T-cell (primary cell): ENCODE data around the gene MCF2L. TPM values are rescaled to one million over a fixed set of nuclear protein-coding genes. Genes with fewer than 3 reads are reported as not detected.
"Not testable (repeated sequence)": the region's sequence is repeated elsewhere in the genome, so short reads cannot be mapped to it uniquely, and the experiment has no call there.

Source experiments
- ATAC-seq, 4 experiments: fragments of 200-7000 bp in 3 of 4; fragments of 150-1000 bp in 1 of 4; cut with Tn5 transposase; replicated peaks in 1 of 4; 1 replicate in 3 of 4; 2 replicates in 1 of 4; pipeline ENCODE4 v1.10.0; 2021; ENCODE audit warnings: moderate library complexity in 3 of 4, mild to moderate bottlenecking in 2 of 4, moderate number of reproducible peaks in 1 of 4
- CTCF ChIA-PET, 2 donors: fragments of 300-600 bp; sonication (Branson Sonifier 250); formaldehyde crosslinking; loops; one replicate each; lab custom pipeline; 2022; ENCODE audit warnings: antibody characterized with exemption in 2 of 2; lab: Charles Lee
- POLR2A ChIA-PET, 2 donors: fragments of 300-600 bp; sonication (Branson Sonifier 250); formaldehyde crosslinking; loops; one replicate each; lab custom pipeline; 2022; ENCODE audit warnings: antibody characterized with exemption in 2 of 2; lab: Charles Lee
- DNase-seq, 35 experiments: peaks; one replicate each; pipeline versions ENCODE4 v3.0.0 to v3.0.0-alpha.2; 2013 to 2023
- H3K27ac ChIP-seq: one replicate; pipeline ENCODE4 v1.5.1; 2013; ENCODE audit warnings: low read length
- H3K27me3 ChIP-seq, 2 experiments: replicated peaks in 1 of 2; 1 replicate in 1 of 2; 2 replicates in 1 of 2; pipeline versions ENCODE4 v1.6.1 to v1.7.0; 2013; ENCODE audit warnings: low read length in 1 of 2, mixed read lengths in 1 of 2; ENCODE audit not compliant: control insufficient read depth in 2 of 2, insufficient read depth in 2 of 2; ENCODE audit errors: extremely low read depth in 1 of 2
- H3K36me3 ChIP-seq, 2 donors: 1 replicate in 1 of 2; 2 replicates in 1 of 2; pipeline versions ENCODE4 v1.6.1 to v1.7.0; 2013; ENCODE audit warnings: low read length in 1 of 2; ENCODE audit not compliant: control insufficient read depth in 2 of 2, insufficient read depth in 1 of 2; ENCODE audit errors: extremely low read depth in 1 of 2
- H3K4me1 ChIP-seq, 2 experiments: 1 replicate in 1 of 2; 2 replicates in 1 of 2; pipeline versions ENCODE4 v1.6.1 to v1.7.0; 2013; ENCODE audit warnings: low read length in 2 of 2, mixed read lengths in 1 of 2; ENCODE audit not compliant: insufficient read depth in 2 of 2, control insufficient read depth in 1 of 2; ENCODE audit errors: extremely low read depth in 1 of 2
- H3K4me3 ChIP-seq, 2 donors: 1 replicate in 1 of 2; 2 replicates in 1 of 2; pipeline versions ENCODE4 v1.5.1 to v1.7.0; 2013; ENCODE audit warnings: mild to moderate bottlenecking in 2 of 2, low read length in 1 of 2, moderate library complexity in 1 of 2; ENCODE audit not compliant: control insufficient read depth in 1 of 2; ENCODE audit errors: extremely low read depth in 1 of 2
- H3K9me3 ChIP-seq: 2 replicates; pipeline ENCODE4 v1.7.0; 2013
- H3K27ac Mint-ChIP-seq, 2 donors: one replicate each; pipeline ENCODE4 v1.8.0; 2020 to 2021; ENCODE audit warnings: mild to moderate bottlenecking in 2 of 2, mixed read lengths in 2 of 2
- H3K27me3 Mint-ChIP-seq, 2 donors: one replicate each; pipeline ENCODE4 v1.8.0; 2021 to 2022; ENCODE audit warnings: mixed read lengths in 2 of 2
- H3K36me3 Mint-ChIP-seq: one replicate; pipeline ENCODE4 v1.8.0; 2021; ENCODE audit warnings: mixed read lengths
- H3K4me1 Mint-ChIP-seq, 3 donors: one replicate each; pipeline ENCODE4 v1.8.0; 2020 to 2022; ENCODE audit warnings: mixed read lengths in 3 of 3, mild to moderate bottlenecking in 1 of 3
- H3K4me3 Mint-ChIP-seq, 3 donors: one replicate each; pipeline ENCODE4 v1.8.0; 2020 to 2022; ENCODE audit warnings: mild to moderate bottlenecking in 3 of 3, mixed read lengths in 3 of 3, moderate library complexity in 3 of 3
- H3K9me3 Mint-ChIP-seq, 3 donors: one replicate each; pipeline ENCODE4 v1.8.0; 2020 to 2022; ENCODE audit warnings: mixed read lengths in 3 of 3
- WGBS: methylation state at CpG from one replicate; pipeline ENCODE4 v1.1.5; 2013; ENCODE audit warnings: missing lambda C conversion rate; ENCODE audit not compliant: insufficient coverage; 5-methylcytosine and 5-hydroxymethylcytosine counted together
- total RNA-seq, 35 experiments: library from RNA in 6 of 35; stranded (reverse) in 6 of 35; fragments of 120-200 nt in 1 of 35; gene quantifications; one replicate each; pipeline versions ENCODE4 v1.2.1 to v1.2.4 and lab custom pipeline; 2013 to 2026

Gene MCF2L
- total RNA-seq, 5 donors from 2014 or later (not counting 1 experiment from before 2014, with no cell fraction given): 18.2 to 30.0 (median 24.7) TPM

GRCh38 chr13:113029487-113030258 is 60.7 kb downstream of the MCF2L start:
- DNase-seq: peak in 28 of 35 experiments; percentile 8 to 60 (median 28)
- WGBS: 50% methylated on average over 16 of the region's 23 CpGs
- no peak overlapping the region for H3K27ac Mint-ChIP-seq
- Histone ChIP-seq H3K9me3 (no peaks in the 10 kb centered on the region), H3K4me3 (no peak overlapping the region), H3K36me3 (no peaks in the 10 kb centered on the region), H3K27me3 (peaks cover 0 to 2% of the 10 kb centered on the region in 2 experiments), H3K4me1 (peaks cover 0 to 5% of the 10 kb centered on the region in 2 experiments), H3K27ac (no peak overlapping the region)
- ATAC-seq: peak in 3 of 4 experiments; percentile 32 to 59 (median 43)
- no peaks in the 10 kb centered on the region for H3K9me3 Mint-ChIP-seq
- H3K27me3 Mint-ChIP-seq: no peaks in the 10 kb centered on the region
- no peaks in the 10 kb centered on the region for H3K36me3 Mint-ChIP-seq
- H3K4me1 Mint-ChIP-seq: peaks cover 0 to 4% (median 0%) of the 10 kb centered on the region in 3 donors
- ChIA-PET CTCF (interaction anchor here (0.7 to 3.9 kb wide), 6 partner anchors 10 to 99 kb away, joined by 3 to 15 read pairs (median 3); no protein-coding TSS in a partner anchor), POLR2A (interaction anchor here in 1 of 2 donors (0.7 kb wide), 1 partner anchor 347 kb away, joined by 3 read pairs; no protein-coding TSS in a partner anchor)
- H3K4me3 Mint-ChIP-seq: no peak overlapping the region

- H3K27me3 ChIP-seq, ATAC-seq, H3K4me3 ChIP-seq, H3K4me3 Mint-ChIP-seq, H3K4me1 Mint-ChIP-seq, H3K9me3 Mint-ChIP-seq, H3K4me1 ChIP-seq, H3K36me3 ChIP-seq, H3K27ac ChIP-seq, H3K36me3 Mint-ChIP-seq, DNase-seq, H3K27ac Mint-ChIP-seq, H3K9me3 ChIP-seq, H3K27me3 Mint-ChIP-seq: not testable (repeated sequence)
- POLR2A ChIA-PET: interaction anchor here in 1 of 2 donors (0.7 kb wide), 1 partner anchor 347 kb away, joined by 3 read pairs; no protein-coding TSS in a partner anchor
- CTCF ChIA-PET: interaction anchor here (0.7 to 3.9 kb wide), 5 partner anchors 10 to 99 kb away, joined by 3 to 15 read pairs (median 3); no protein-coding TSS in a partner anchor
- WGBS: 91% methylated on average over 28 of the region's 38 CpGs
These were observed 61.2 kb downstream of the MCF2L start for GRCh38 chr13:113030259-113030640.

GRCh38 chr13:113031465-113031864 is 62.5 kb downstream of the MCF2L start:
- H3K4me1 ChIP-seq: peaks cover 0 to 5% of the 10 kb centered on the region in 2 experiments
- peaks cover 0 to 2% of the 10 kb centered on the region in 2 experiments for H3K27me3 ChIP-seq
- H3K27ac Mint-ChIP-seq: no peak overlapping the region
- ATAC-seq (no peak), DNase-seq (no peak)
- no peaks in the 10 kb centered on the region for H3K27me3 Mint-ChIP-seq
- ChIA-PET CTCF (interaction anchor here in 1 of 2 donors (3.9 kb wide), 1 partner anchor 89 kb away, joined by 15 read pairs; no protein-coding TSS in a partner anchor), POLR2A (interaction anchor here in 1 of 2 donors (0.7 kb wide), 2 partner anchors 178 to 375 kb away, joined by 4 read pairs; no protein-coding TSS in a partner anchor)
- no peak overlapping the region for H3K4me3 ChIP-seq
- no peaks in the 10 kb centered on the region for H3K36me3 Mint-ChIP-seq
- no peaks in the 10 kb centered on the region for H3K9me3 Mint-ChIP-seq
- no peaks in the 10 kb centered on the region for H3K36me3 ChIP-seq
- H3K27ac ChIP-seq: no peak overlapping the region
- no peaks in the 10 kb centered on the region for H3K9me3 ChIP-seq
- no peak overlapping the region for H3K4me3 Mint-ChIP-seq
- peaks cover 0 to 4% (median 0%) of the 10 kb centered on the region in 3 donors for H3K4me1 Mint-ChIP-seq
- 98% methylated on average over 6 of the region's 7 CpGs for WGBS

GRCh38 chr13:113032291-113032690 is 63.3 kb downstream of the MCF2L start:
- WGBS: 87% methylated on average over 3 of the region's 10 CpGs
- ChIA-PET CTCF (interaction anchor here in 1 of 2 donors (0.6 kb wide), 1 partner anchor 268 kb away, joined by 4 read pairs; no protein-coding TSS in a partner anchor), POLR2A (no interaction called here)

GRCh38 chr13:113033054-113033850 is 64.2 kb downstream of the MCF2L start:
- POLR2A ChIA-PET: no interaction called here
- no peaks in the 10 kb centered on the region for H3K27me3 Mint-ChIP-seq

More at GRCh38 chr13:113032291-113032690, 63.3 kb downstream of the MCF2L start:
- ATAC-seq: no peak
- no peaks in the 10 kb centered on the region for H3K9me3 ChIP-seq
- Mint-ChIP-seq H3K4me1 (peaks cover 0 to 4% (median 0%) of the 10 kb centered on the region in 3 donors), H3K27me3 (no peaks in the 10 kb centered on the region), H3K4me3 (no peak overlapping the region), H3K9me3 (no peaks in the 10 kb centered on the region), H3K36me3 (no peaks in the 10 kb centered on the region), H3K27ac (no peak overlapping the region)
- H3K27me3 ChIP-seq: peaks cover 0 to 2% of the 10 kb centered on the region in 2 experiments
- H3K4me3 ChIP-seq: no peak overlapping the region
- H3K36me3 ChIP-seq: no peaks in the 10 kb centered on the region
- DNase-seq: no peak
- H3K4me1 ChIP-seq: peaks cover 0 to 5% of the 10 kb centered on the region in 2 experiments
- H3K27ac ChIP-seq: no peak overlapping the region

More at GRCh38 chr13:113033054-113033850, 64.2 kb downstream of the MCF2L start:
- Mint-ChIP-seq H3K9me3 (no peaks in the 10 kb centered on the region), H3K4me1 (peaks cover 0 to 4% (median 0%) of the 10 kb centered on the region in 3 donors), H3K27ac (no peak overlapping the region), H3K4me3 (no peak overlapping the region), H3K36me3 (peaks cover 3% of the 10 kb centered on the region)
- ATAC-seq: no peak
- H3K36me3 ChIP-seq: no peaks in the 10 kb centered on the region
- peaks cover 0 to 5% of the 10 kb centered on the region in 2 experiments for H3K4me1 ChIP-seq
- H3K27ac ChIP-seq: no peak overlapping the region
- H3K9me3 ChIP-seq: no peaks in the 10 kb centered on the region
- WGBS: 91% methylated on average over 33 of the region's 43 CpGs
- no peak overlapping the region for H3K4me3 ChIP-seq
- CTCF ChIA-PET: no interaction called here
- DNase-seq: no peak
- H3K27me3 ChIP-seq: no peaks in the 10 kb centered on the region
